GM04503 (cell line): Measurements from ENCODE around the gene CAMK2G.
"Not testable (repeated sequence)": the region's sequence is repeated elsewhere in the genome, so short reads cannot be mapped to it uniquely, and the experiment has no call there.

Source experiments
- DNase-seq: peaks from one replicate; pipeline ENCODE4 v3.0.0-alpha.2; 2012; ENCODE audit warnings: low read depth

CAMK2G gene

GRCh38 chr10:73902351-73902750 is 28.0 kb upstream of the CAMK2G start:
- DNase-seq, result no peak

- no peak for DNase-seq
Observed at GRCh38 chr10:73901261-73901660, 26.9 kb upstream of the CAMK2G start.

- DNase-seq, result no peak
Observed at GRCh38 chr10:73900064-73900463, 25.7 kb upstream of the CAMK2G start.

- DNase-seq, result no peak
Observed at GRCh38 chr10:73899423-73899822, 25.1 kb upstream of the CAMK2G start.

- no peak for DNase-seq
Observed at GRCh38 chr10:73898730-73899410, 24.5 kb upstream of the CAMK2G start.

- no peak for DNase-seq
Observed at GRCh38 chr10:73897693-73898092, 23.3 kb upstream of the CAMK2G start.

GRCh38 chr10:73895381-73895780 is 21.0 kb upstream of the CAMK2G start:
- not testable (repeated sequence) for DNase-seq

- DNase-seq, result peak; percentile 73
Observed at GRCh38 chr10:73894245-73894971, 20.1 kb upstream of the CAMK2G start.

DNA sequence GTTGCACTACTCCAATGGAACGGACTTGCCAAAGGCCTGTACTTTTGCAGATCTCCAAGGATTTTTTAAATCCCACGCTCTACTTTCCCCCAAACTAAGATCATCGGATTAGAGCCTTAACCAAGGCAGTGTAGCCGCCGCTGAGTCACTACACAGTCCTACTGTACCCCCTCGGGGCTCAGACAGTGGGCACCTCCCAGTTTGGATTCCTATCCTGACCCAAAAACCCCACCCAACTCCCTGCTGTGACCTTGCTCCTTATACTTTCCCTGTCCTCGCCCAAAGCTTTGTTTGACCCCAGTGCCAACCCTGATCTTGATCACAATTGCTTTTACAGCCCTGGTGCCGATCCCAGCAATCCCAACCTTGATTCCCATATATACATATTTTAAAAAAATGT is 19.1 kb upstream of the CAMK2G start:
- DNase-seq, result no peak

DNA sequence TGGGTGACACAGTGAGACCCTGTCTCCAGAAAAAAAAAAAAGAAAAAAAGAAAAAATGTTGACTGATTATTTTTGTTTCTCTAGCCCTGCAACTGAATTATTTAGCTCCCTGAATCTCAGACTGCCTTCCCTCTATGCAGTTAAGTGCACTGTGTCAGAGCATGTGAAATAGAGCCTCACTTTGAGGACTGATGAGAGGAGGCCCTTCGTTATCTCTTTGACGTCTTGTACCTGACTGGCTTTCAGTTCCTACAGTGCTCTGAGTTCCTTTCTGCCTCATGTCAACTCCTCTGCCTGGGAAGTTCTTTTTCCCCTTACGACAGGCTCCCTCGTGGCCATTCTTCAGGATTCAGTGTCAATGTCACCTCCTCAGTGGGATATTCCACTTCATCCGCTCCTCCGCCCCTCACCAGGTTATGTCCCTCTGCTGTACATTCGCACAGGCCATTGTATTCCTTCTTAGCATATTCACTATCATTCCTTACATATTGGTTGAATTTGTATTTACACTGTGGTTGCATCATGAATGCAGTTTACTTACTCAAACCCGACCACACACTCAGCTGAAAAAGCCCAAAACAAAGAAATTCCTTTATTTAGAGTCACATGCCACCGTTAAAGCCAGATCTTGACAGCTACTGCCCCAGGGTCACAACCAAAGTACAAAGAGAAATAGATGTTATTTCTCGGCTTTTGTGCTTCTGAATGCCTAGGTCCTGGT is 18.1 kb upstream of the CAMK2G start:
- DNase-seq, result no peak

DNA sequence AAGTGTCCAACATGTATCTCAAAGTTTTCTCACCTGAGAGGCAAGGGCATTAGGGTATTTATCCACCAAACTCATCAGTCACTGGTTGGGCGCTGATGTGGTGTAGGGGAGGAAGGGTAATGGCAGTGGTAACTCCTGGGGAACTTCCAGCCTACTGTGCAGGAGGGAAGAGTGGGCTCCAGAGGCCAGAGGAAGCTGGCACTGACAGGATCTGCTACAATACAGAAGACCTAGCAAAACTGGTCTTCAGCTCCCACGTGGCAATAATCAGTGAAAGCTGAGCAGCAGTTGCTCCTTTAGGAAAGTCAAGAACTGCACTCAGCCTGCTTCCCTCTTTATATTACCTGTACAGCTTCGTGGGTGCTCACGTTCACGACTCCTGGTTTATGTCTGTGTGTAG is 17.2 kb upstream of the CAMK2G start:
- DNase-seq, result no peak

DNA sequence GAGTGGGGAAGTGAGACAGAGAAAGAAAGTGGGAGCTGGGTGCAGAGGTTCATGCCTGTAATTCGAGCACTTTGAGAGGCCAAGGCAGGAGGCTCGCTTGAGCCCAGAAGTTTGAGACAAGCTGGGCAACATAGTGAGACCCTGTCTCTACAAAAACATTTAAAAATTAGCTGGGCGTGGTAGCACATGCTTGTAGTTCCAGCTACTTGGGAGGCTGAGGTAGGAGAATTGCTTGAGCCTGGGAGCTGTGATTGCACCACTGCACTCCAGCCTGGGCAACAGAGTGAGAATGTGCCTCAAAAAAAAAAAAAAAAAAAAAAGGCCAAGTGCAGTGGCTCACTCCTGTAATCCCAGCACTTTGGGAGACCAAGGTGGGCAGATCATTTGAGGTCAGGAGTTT is 16.5 kb upstream of the CAMK2G start:
- not testable (repeated sequence) for DNase-seq

DNA sequence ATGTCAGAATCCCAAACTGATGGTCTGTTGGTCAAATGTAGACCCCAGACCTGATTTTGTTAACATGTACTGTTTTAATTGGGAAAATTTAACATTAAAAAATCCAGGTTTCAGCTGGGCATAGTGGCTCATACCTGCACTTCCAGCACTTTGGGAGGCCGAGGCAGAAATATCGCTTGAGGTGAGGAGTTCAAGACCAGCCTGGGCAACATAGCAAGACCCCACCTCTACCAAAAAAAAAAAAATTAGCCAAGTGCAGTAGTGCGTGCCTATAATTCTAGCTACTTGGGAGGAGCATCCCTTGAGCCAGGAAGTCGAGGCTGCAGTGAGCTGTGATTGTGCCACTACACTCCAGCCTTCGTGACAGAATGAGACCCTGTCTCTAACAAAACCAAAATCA is 15.9 kb upstream of the CAMK2G start:
- DNase-seq, result no peak

DNA sequence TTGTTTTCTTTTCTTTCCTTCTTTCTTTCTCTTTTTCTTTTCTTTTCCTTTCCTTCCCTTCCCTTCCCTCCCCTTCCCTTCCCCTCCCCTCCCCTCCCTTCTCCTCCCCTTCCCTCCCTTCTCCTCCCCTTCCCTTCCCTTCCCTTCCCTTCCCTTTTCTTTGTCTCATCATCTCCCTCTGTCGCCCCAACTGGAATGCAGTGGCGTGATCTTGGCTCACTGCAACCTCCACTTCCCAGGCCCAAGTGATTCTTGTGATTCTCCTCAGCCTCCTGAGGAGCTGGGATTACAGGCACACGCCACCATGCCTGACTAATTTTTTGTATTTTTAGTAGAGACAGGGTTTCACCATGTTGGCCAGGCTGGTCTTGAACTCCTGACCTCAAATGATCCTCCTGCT is 15.1 kb upstream of the CAMK2G start:
- not testable (repeated sequence) for DNase-seq

DNA sequence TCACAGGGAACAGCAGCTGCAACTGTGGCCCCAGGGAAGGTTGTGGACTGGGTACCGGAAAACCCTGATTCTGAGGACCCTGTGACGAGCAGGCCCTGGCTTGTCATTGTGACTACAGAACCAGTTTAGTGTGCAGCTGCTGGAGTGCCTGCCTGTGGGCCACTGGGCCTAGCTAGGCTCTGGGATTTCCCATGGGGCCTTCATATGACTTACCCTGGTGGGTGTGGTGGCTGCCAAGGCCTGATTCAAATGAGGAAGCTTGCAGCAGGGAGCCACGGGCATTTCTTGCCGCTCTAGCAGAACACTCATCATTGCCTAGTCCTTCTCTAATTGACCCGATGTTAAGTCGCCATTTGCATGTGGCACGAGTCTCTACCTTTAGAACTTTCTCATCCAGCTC is 14.7 kb upstream of the CAMK2G start:
- peak; percentile 68 for DNase-seq

DNA sequence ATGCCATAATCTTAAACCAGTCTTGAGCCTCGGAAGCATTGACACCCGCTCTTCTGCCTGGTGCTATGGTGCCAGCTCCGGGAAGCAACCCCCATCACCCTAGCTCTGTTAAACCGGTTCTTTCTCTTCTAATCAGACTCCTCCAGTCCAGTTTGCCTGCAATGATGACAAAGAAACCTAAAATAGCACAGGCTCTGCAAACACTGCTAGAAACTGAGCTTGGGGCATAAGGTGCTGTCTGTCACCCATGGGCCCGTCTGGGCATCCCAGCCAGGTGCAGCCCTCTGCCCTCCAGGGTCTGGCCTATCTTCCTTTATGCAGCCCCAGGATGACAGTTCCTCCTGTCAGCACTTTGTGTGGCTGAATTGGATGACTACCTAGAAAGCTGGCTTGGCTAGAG is 14.2 kb upstream of the CAMK2G start:
- no peak for DNase-seq

- DNase-seq, result peak; percentile 79
Observed at GRCh38 chr10:73887294-73888039, 13.1 kb upstream of the CAMK2G start.

DNA sequence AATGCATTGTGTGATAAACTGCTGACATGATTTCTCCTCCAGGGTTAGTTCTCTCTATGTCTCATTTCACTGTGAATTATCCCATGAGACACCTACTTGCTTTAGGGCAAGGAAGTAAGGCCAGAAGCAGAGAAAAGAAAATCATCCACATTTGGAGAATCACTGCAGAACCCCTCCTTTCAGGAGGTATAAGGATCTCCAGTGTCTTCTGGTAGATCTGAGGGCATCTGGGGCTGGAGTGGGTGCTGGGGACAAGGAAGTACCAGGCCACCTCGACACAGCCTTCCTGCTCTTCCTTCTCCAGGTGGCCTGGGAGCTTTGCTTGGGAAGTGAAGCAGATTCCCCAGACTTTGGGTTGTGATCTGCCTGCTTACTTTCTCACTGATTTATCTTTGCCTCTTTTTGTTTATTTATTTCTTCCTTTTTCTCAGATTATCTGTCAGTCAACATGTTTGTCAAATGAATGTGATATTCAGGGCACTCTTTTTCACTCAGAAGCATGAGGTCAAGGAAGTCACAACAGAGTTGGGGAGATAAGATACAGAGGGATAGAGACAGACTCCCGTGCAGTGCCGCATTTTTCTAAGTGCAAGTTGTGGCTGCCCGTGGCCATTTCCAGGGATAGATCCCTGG is 12.4 kb upstream of the CAMK2G start:
- DNase-seq, result no peak

DNA sequence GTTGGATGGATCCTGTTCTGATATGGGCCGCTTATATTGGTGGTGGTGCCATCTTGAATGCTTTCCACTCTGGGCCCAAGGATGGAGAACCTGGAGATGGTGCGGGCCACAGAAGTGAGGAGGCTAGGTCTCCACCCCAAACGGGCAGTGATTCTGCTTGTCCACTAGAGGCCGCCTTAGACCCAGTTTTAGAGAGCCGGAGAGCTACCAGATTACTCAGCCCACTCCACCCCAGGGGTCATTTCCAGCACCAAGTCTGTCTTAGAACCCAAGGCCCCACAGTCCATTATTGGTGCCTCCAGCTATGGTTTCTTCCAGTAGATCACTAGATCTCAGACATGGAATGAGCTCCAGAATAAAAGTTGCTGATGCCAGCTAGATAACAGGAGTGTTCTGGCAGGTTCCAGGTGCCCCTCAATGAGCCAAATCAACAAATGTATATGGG is 11.8 kb upstream of the CAMK2G start:
- no peak for DNase-seq

DNA sequence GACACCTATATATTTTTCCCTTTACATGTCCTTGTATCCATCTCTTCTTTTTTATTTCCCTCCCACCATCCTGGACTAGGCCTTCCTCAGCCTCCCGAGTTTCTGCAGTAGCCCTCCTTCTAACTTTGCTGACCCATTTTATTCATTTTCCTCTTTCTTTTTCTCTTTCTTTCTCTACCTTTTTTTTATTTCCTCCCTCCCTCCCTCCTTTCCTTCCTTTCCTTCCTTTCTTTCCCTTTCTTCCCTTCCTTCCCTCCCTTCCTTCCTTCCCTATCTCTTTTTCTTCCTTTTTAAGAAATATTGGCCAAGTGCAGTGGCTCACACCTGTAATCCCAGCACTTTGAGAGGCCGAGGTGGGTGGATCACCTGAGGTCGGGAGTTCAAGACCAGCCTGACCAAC is 9.7 kb upstream of the CAMK2G start:
- DNase-seq, result no peak

GRCh38 chr10:73881221-73881919 is 7.0 kb upstream of the CAMK2G start:
- DNase-seq, result no peak
